C4-2B (cell line): ENCODE data around the gene MTPN.

Experiments
- ZFX ChIP-seq: fragments of 450-650 bp; IDR thresholded peaks from 2 replicates; pipeline ENCODE4 v1.6.1; 2017
- TF ChIP-seq, protein P1 (sequence below): fragments of 450-650 bp; conservative IDR thresholded peaks from 2 replicates; pipeline ENCODE4 v1.5.1; 2017; ENCODE audit warnings: mild to moderate bottlenecking

- TF ChIP-seq, protein P1, sequence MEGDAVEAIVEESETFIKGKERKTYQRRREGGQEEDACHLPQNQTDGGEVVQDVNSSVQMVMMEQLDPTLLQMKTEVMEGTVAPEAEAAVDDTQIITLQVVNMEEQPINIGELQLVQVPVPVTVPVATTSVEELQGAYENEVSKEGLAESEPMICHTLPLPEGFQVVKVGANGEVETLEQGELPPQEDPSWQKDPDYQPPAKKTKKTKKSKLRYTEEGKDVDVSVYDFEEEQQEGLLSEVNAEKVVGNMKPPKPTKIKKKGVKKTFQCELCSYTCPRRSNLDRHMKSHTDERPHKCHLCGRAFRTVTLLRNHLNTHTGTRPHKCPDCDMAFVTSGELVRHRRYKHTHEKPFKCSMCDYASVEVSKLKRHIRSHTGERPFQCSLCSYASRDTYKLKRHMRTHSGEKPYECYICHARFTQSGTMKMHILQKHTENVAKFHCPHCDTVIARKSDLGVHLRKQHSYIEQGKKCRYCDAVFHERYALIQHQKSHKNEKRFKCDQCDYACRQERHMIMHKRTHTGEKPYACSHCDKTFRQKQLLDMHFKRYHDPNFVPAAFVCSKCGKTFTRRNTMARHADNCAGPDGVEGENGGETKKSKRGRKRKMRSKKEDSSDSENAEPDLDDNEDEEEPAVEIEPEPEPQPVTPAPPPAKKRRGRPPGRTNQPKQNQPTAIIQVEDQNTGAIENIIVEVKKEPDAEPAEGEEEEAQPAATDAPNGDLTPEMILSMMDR: no peak
- TF ChIP-seq ZFX: no peak
Observed at GRCh38 chr7:135958173-135958572, 19.0 kb downstream of the MTPN start.
